NCI-H2196 treated with DMSO at 0.1 percent for 48 hours (cell line): ENCODE measurements around the gene SRRT.

Source experiments
- DNase-seq: peaks from one replicate; lab custom pipeline; 2025; ENCODE audit not compliant: unreplicated experiment; lab: John Stamatoyannopoulos, UW

Gene SRRT

GRCh38 chr7:100879685-100880261 is 4.9 kb downstream of the SRRT start:
- DNase-seq = no peak

DNA sequence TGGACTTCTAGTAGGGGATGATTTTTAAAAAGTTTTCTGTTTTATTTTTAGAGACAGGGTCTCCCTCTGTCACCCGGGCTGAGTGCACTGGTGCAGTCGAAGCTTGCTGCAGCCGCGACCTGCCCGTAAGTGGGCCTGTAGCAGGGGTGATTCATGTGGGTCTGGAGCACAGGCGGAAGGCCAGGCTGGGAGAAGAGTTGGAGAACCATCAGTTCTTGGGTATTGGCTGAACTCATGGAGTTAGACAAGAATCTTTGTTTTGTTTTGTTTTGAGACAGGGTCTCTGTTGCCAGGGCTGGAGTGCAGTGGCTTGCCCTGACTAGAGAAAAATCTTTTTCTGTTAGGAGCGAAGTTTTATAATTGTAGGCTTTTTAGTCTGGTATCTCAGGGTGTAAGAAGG is 5.7 kb downstream of the SRRT start:
- no peak for DNase-seq

GRCh38 chr7:100881136-100881535 is 6.2 kb downstream of the SRRT start:
- DNase-seq = no peak

DNA sequence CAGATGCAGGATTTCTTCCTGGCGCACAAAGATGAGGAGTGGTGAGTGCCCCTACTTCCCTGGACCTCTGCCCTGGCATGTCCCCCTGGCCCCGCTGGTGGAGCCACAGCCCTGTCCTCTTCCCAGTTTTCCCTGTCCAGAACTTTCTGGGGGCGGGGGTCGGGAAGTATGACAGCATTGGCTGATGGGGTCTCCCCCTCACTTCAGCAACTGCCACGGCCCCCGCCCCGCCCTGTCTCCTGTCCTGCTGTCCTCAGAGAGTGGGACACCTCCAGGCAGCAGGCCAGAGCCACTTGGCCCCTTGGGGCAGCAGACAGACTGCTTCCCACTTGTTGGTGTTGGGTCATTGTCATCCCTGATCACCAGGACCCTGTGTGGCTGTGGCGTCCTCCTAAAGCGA is 7.3 kb downstream of the SRRT start:
- DNase-seq = no peak

GRCh38 chr7:100882785-100883526 is 8.1 kb downstream of the SRRT start:
- DNase-seq = no peak

- no peak for DNase-seq
Measured at GRCh38 chr7:100884736-100885439, 10.0 kb downstream of the SRRT start.

DNA sequence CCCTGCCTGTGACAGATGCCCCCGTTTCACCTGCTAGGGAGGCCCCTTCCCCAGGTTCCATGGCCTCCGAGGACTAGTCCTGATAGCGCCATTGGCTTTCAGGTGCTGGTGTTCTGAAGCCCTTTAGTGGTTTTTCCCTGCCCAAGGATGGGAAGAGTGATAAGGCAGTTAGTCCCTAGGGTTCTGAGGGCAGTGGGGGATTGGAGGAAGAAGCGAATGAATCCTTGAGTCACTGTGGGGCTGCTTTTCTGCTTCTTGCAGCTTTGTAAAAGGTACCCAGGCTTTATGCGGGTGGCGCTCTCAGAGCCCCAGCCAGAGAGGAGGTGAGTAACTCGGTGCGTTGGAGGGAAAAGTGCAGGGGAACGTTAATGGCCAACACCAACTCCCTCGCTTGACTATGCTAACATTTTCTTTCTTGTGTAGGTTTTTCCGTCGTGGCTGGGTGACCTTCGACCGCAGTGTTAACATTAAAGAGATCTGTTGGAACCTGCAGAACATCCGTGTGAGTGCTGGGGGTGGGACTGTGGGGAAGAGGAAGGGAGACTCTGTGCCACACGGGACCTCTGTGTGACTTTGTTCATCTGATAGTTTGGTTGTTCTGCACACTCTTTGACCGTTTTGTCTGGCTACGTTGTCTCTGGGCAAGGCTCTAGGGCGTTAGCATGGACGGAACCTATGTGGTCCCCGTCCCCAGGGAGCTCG is 10.7 kb downstream of the SRRT start:
- no peak for DNase-seq

GRCh38 chr7:100886142-100886935 is 11.4 kb downstream of the SRRT start:
- DNase-seq = no peak

DNA sequence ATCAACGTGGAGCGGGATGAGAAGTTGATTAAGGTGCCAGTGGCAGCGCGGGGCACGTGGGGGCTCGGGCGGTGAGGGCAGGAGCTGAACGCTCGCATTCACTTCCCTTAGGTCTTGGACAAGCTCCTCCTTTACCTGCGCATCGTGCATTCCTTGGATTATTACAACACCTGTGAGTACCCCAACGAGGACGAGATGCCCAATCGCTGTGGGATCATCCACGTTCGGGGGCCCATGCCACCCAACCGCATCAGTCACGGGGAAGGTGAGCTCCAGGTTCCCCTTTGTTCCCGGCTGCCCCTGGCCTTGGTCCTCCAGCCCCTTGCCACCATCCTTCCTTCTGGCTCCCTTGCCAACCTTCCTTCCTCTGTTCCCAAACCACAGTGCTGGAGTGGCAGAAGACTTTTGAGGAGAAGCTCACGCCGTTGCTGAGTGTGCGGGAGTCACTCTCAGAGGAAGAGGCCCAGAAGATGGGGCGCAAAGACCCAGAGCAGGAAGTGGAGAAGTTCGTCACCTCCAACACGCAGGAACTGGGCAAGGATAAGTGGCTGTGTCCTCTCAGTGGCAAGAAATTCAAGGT is 12.1 kb downstream of the SRRT start:
- DNase-seq = no peak

DNA sequence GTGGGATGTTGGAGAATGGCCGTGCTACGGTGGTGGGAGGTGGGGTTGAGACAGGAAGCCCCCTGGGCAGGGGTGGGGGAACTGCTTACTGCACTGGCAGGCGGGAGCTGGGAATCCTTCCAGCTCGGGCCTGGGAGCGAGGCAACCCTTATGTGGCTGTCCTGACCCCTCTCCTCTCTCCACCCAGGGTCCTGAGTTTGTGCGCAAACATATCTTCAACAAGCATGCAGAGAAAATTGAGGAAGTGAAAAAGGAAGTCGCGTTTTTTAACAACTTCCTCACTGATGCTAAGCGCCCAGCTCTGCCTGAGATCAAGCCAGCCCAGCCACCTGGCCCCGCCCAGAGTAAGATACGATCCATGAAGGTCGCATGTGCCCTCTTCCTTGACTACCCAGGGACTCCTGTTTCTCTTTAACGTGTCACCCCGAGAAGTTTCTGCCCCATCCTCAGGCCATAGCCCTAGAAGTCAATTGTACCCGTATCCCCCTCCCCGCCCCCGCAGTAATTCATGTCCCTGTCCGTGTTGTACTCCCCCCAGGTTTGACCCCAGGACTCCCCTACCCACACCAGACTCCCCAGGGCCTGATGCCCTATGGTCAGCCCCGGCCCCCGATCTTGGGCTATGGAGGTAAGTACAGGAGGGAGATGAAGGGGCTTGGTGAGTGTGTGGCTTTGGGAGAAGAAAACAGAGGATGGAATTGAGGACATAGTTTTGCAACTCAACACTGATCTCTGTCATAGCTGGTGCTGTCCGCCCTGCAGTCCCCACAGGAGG is 12.8 kb downstream of the SRRT start:
- no peak for DNase-seq

DNA sequence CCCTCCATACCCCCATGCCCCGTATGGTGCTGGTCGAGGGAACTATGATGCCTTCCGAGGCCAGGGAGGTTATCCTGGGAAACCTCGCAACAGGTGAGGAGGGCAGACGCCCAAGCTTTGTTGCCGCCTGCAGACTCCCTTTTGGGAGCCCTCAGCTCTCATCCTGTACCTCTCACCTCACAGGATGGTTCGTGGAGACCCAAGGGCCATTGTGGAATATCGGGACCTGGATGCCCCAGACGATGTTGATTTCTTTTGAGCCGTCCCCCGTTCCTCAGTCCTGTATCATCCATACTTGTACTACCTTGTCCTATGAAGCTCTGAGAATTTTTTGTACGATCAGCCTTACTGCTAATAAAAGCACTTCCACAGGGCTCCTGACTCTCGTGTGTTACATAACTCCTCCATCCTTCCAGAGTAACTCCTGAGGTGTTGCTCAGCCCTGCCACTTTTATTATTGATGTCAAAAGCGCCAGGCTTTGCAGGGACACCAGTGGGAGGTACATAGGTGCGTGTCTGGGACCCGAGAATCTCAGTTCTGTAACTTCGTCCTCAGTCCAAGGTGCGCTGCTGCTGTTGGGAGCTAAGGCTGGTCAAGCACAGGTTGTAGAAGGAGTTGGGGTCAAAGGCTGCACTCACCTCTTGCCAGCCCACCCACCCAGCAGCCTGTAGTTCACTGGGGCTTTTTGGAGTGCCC is 13.5 kb downstream of the SRRT start:
- DNase-seq = no peak

DNA sequence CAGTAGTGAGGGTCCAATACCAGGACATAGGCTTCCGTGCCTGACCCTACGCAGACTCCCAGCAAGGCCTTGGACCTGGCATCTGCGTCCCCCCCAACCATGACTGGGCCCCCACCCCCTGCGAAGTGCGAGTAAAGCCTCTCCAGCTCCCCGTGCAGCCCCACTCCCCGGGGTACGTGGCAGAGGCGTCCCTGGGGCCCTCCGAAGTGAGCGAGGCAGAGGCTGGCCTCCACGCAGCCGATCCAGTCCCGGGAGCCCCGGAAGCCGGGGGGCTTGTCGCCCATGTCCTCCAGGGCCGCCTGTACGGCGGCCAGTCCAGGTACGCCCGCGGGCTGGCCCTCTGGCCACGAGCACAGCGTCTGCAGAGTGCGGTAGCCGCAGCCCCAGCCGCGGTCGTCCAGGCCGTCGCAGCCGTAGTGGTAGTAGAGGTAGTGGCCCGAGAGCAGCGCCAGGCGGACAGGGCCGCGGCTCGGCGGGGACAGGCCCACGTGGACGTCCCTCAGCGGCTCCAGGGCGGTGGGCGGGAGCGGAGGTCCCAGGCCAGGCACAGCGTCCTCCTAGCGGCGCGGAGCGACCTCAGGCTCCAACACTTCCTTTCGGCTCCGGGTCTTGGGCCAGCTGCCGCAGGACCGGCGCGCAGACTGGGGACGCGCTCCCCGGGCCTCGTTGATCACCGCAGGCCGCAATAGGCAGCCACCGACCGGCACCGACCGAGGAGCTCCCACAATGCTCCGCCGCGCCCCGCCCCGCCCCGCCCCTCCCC is 14.3 kb downstream of the SRRT start, which contains the start of gene UFSP1:
Gene UFSP1 (minus strand): TSS at position 728 of the 763 bp plus-strand sequence. CDS start 444 bp downstream, at position 284.
- DNase-seq = no peak

- DNase-seq = no peak
Measured at GRCh38 chr7:100890653-100891567, 16.0 kb downstream of the SRRT start.

DNA sequence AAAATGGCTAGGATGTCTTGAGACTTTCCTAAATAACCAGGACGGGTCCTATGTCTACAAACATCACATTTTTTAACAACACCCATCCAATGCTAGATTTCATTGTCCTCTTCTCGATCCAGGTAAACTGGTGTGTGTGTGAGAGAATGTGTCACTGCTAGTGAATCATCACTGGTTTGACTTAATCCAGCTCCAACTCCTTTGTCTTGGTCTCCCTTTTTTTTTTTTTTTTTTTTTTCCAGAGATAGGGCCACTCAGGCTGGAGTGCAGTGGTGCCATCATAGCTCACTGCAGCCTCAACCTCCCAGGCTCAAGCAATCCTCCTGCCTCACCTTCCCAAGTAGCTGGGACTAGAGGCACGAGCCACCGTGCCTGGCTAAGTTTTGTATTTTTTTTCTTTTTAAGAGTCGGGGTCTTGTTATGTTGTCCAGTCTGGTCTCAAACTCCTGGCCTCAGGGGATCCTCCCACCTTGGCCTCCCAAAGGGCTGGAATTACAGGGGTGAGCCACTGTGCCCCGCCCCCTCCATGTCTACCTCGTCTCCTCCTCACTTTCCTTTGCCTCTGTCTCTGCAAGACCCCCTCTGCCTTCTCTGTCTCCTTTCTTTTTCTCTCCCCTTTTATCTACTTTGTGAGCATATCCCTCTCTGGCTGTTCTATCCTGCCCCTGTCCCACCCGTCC is 16.8 kb downstream of the SRRT start:
- DNase-seq = no peak

- no peak for DNase-seq
Measured at GRCh38 chr7:100892364-100893317, 17.7 kb downstream of the SRRT start.
